Psoas muscle (tissue), 8 donors: Measurements from ENCODE around the gene AHNAK. TPM values are rescaled to one million over a fixed set of nuclear protein-coding genes. Genes with fewer than 3 reads are reported as not detected.

Experiments
- ATAC-seq, 4 donors: fragments of 200-7000 bp; cut with Tn5 transposase; one replicate each; pipeline ENCODE4 v1.9.1; 2020; ENCODE audit warnings: moderate library complexity in 3 of 4, mild to moderate bottlenecking in 2 of 4
- DNase-seq, 2 donors: peaks; one replicate each; pipeline ENCODE4 v3.0.0-alpha.2; 2020
- H3K27ac ChIP-seq: fragments of 200-600 bp; one replicate; pipeline ENCODE4 v1.8.0; 2022
- H3K27me3 ChIP-seq, 3 donors: fragments of 200-600 bp in 1 of 3; one replicate each; pipeline versions ENCODE4 v1.6.1 to v1.8.0; 2013 to 2022; ENCODE audit warnings: low read length in 2 of 3, mild to moderate bottlenecking in 2 of 3, moderate library complexity in 1 of 3; ENCODE audit not compliant: insufficient read depth in 3 of 3
- H3K36me3 ChIP-seq, 2 donors: fragments of 200-600 bp in 1 of 2; one replicate each; pipeline versions ENCODE4 v1.6.1 to v1.8.0; 2013 to 2022; ENCODE audit warnings: low read depth in 1 of 2, mild to moderate bottlenecking in 1 of 2, moderate library complexity in 1 of 2; ENCODE audit not compliant: insufficient read depth in 1 of 2
- H3K4me1 ChIP-seq: fragments of 200-600 bp; one replicate; pipeline ENCODE4 v1.8.0; 2022
- H3K4me3 ChIP-seq: fragments of 200-600 bp; one replicate; pipeline ENCODE4 v1.8.0; 2022; ENCODE audit warnings: mild to moderate bottlenecking
- H3K9me3 ChIP-seq: fragments of 200-600 bp; one replicate; pipeline ENCODE4 v1.8.0; 2022
- WGBS, 3 donors: extraction: QIAGEN DNeasy Blood & Tissue Kit; methylation state at CpG; one replicate each; pipeline versions ENCODE4 v1.1.6 to v1.1.7; 2013; 5-methylcytosine and 5-hydroxymethylcytosine counted together
- intact Hi-C, 2 donors: fragments of 100-400 bp; cut with DNase I; formaldehyde crosslinking; loops; one replicate each; pipeline versions ENCODE4 v1.11.0 to v1.14.2; 2022
- polyA plus RNA-seq, 3 donors: library from polyadenylated mRNA; stranded (reverse); fragments of 200-250 nt; gene quantifications; one replicate each; pipeline ENCODE4 v1.2.3, GENCODE V29; 2013
- total RNA-seq, 4 donors: library from RNA; stranded (reverse); fragmentation: NEBNext Ultra II Directional in 2 of 4; extraction: Animal tissue kit (Norgen Biotek cat#: 25700) in 2 of 4; gene quantifications; one replicate each; pipeline versions ENCODE4 v1.2.1 to v1.2.4, GENCODE V29; 2021 to 2023
- TF ChIP-seq, protein P1 (sequence below): fragments of 200-600 bp; IDR thresholded peaks from one replicate; pipeline ENCODE4 v1.8.0; 2022; ENCODE audit warnings: antibody characterized with exemption
- donor health status: healthy with polysubstance abuse.
- donor health status: DM: no; HTN: no; CAD: no; lungs with moderate emphysema.
- donor health status: Bipolar disorder and iron deficiency.
- donor health status: healthy.
- donor health status: DM: yes; HTN: yes; CAD: no.
- donor health status: DM: no; HTN: no; CAD: no.
- donor health status: DM: no; HTN: no; CAD: no.
- donor health status: DM: yes; HTN: yes; CAD: no.

AHNAK gene
- total and polyA plus RNA-seq, 7 donors: 93.5 to 679 (median 376) TPM

- ATAC-seq (no peak), DNase-seq (peak in 1 of 2 donors; percentile 61)
- Histone ChIP-seq H3K27me3 (no peaks in the 10 kb centered on the region), H3K4me1 (peaks cover 66% of the 10 kb centered on the region), H3K9me3 (no peaks in the 10 kb centered on the region), H3K27ac (peak overlapping the region; percentile 99), H3K4me3 (peak overlapping the region; percentile 41), H3K36me3 (peaks cover 3 to 29% of the 10 kb centered on the region in 2 donors)
- intact Hi-C loops: loop anchor here in 1 of 2 donors (5.0 kb wide), 1 partner anchor 58 kb away; no protein-coding TSS in a partner anchor
- WGBS, 3 donors: 13 to 17% (median 16%) methylated on average over 4 of the region's 4 CpGs
- TF ChIP-seq, protein P1, sequence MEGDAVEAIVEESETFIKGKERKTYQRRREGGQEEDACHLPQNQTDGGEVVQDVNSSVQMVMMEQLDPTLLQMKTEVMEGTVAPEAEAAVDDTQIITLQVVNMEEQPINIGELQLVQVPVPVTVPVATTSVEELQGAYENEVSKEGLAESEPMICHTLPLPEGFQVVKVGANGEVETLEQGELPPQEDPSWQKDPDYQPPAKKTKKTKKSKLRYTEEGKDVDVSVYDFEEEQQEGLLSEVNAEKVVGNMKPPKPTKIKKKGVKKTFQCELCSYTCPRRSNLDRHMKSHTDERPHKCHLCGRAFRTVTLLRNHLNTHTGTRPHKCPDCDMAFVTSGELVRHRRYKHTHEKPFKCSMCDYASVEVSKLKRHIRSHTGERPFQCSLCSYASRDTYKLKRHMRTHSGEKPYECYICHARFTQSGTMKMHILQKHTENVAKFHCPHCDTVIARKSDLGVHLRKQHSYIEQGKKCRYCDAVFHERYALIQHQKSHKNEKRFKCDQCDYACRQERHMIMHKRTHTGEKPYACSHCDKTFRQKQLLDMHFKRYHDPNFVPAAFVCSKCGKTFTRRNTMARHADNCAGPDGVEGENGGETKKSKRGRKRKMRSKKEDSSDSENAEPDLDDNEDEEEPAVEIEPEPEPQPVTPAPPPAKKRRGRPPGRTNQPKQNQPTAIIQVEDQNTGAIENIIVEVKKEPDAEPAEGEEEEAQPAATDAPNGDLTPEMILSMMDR: no peak
These were observed 9.0 kb upstream of the AHNAK start for GRCh38 chr11:62555464-62556107.

DNA sequence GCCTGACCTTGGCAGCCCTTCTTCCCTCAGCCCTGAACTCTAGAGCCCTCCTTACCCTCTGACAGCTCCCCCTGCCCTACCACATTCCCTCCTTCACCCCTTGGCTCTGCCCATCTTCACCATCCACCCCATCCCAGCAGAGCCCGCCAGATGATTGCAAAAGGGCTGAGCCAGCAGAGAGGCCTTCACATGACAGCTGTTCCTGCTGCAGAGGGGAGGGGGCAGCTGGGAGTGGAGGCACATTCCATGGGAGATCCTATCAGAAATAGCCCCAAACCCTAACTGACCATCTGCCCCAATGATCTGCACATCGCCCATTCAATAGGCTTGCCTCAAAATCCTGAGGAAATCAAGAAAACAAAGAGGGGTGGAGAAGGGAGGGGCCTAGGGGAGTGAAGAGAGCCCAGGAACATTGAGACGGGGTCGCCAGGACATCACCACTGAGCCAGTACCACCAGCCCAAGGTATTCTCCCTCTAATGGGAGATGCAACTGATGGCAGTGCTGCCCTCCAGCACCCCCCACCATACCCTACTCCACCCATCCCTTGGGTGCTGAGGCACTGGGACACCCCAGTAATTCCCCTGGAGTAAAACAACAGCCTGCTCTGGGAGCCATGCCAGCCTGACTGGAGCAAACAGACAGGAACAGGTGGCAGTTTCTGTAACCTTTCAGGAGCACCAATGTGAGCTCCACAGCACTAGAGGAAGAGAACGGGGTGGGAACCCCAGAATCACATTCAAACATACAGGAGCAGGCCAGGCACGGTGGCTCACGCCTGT is 8.0 kb upstream of the AHNAK start:
- H3K36me3 ChIP-seq: peaks cover 3 to 21% of the 10 kb centered on the region in 2 donors
- peak; percentile 73 to 89 for DNase-seq
- intact Hi-C loops: loop anchor here in 1 of 2 donors (5.0 kb wide), 1 partner anchor 57 kb away; no protein-coding TSS in a partner anchor
- peaks cover 60% of the 10 kb centered on the region for H3K4me1 ChIP-seq
- H3K27me3 ChIP-seq: no peaks in the 10 kb centered on the region
- peak overlapping the region; percentile 41 for H3K4me3 ChIP-seq
- H3K27ac ChIP-seq: peak overlapping the region; percentile 99
- no peaks in the 10 kb centered on the region for H3K9me3 ChIP-seq
- TF ChIP-seq, protein P1: no peak
- peak; percentile 31 to 53 (median 40) for ATAC-seq
- 20 to 38% (median 28%) methylated on average over 7 of the region's 7 CpGs for WGBS, 3 donors

- TF ChIP-seq, protein P1: no peak
- Histone ChIP-seq H3K9me3 (no peaks in the 10 kb centered on the region), H3K4me3 (peak overlapping the region; percentile 54), H3K27me3 (no peaks in the 10 kb centered on the region), H3K36me3 (peaks cover 3 to 14% of the 10 kb centered on the region in 2 donors), H3K27ac (peak overlapping the region; percentile 99), H3K4me1 (peaks cover 65% of the 10 kb centered on the region)
- intact Hi-C loops: no loop called here
- peak; percentile 27 to 69 (median 63) for ATAC-seq
- WGBS, 3 donors: 34 to 48% (median 41%) methylated on average over 8 of the region's 8 CpGs
- peak; percentile 55 to 86 for DNase-seq
These were observed 7.3 kb upstream of the AHNAK start for GRCh38 chr11:62553839-62554361.

- H3K27ac ChIP-seq: peak overlapping the region; percentile 99
- H3K4me3 ChIP-seq: peak overlapping the region; percentile 54
- peaks cover 72% of the 10 kb centered on the region for H3K4me1 ChIP-seq
- TF ChIP-seq, protein P1: no peak
- H3K36me3 ChIP-seq: peaks cover 0 to 7% of the 10 kb centered on the region in 2 donors
- no peaks in the 10 kb centered on the region for H3K9me3 ChIP-seq
- ATAC-seq (peak; percentile 74 to 83 (median 78)), DNase-seq (peak; percentile 88 to 94)
- H3K27me3 ChIP-seq: no peaks in the 10 kb centered on the region
- intact Hi-C loops: no loop called here
- 2 to 5% (median 4%) methylated on average over 12 to 15 of the region's 15 CpGs for WGBS, 3 donors
These were observed 6.7 kb upstream of the AHNAK start for GRCh38 chr11:62553080-62553838.
